Prostate gland (tissue), 2 donors: ENCODE results near the gene GCLM.

ENCODE experiments used
- POLR2A ChIP-seq: fragments of 450-650 bp; IDR thresholded peaks from one replicate; pipeline ENCODE4 v1.6.1; 2016; ENCODE audit warnings: antibody characterized with exemption, mild to moderate bottlenecking
- POLR2AphosphoS5 ChIP-seq: sonication (generic); formaldehyde crosslinking; IDR thresholded peaks from one replicate; pipeline ENCODE4 v1.6.1; 2017; ENCODE audit warnings: antibody characterized with exemption
- TF ChIP-seq, protein P1 (sequence below), 4 experiments: fragments of 200-600 bp in 2 of 4; fragments of 450-650 bp in 2 of 4; sonication (generic) in 2 of 4; IDR thresholded peaks; 1 replicate in 3 of 4; 2 replicates in 1 of 4; pipeline ENCODE4 v1.5.1; 2016 to 2019; ENCODE audit warnings: antibody characterized with exemption in 4 of 4, mild to moderate bottlenecking in 2 of 4, moderate library complexity in 2 of 4

DNA sequence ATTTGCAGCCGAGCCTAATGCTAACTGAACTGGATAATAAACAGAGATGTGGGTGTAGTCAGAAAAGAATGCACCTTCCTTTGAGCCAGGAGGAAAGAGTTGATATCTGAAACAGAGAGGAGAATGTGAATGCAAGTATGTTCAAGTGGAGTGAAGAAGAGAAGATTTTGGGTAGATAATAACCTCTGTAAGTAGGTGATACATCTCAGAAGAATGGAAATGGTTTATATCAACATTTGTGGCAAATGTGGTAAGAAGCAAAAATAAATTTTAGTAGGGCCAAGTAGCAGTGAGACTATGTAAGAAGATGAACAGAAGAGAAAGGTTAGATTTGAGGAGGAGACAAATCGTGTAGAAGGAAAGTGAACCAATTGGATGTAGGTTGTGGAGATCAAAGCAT, 28.5 kb downstream of the GCLM start:
- TF ChIP-seq, protein P1, sequence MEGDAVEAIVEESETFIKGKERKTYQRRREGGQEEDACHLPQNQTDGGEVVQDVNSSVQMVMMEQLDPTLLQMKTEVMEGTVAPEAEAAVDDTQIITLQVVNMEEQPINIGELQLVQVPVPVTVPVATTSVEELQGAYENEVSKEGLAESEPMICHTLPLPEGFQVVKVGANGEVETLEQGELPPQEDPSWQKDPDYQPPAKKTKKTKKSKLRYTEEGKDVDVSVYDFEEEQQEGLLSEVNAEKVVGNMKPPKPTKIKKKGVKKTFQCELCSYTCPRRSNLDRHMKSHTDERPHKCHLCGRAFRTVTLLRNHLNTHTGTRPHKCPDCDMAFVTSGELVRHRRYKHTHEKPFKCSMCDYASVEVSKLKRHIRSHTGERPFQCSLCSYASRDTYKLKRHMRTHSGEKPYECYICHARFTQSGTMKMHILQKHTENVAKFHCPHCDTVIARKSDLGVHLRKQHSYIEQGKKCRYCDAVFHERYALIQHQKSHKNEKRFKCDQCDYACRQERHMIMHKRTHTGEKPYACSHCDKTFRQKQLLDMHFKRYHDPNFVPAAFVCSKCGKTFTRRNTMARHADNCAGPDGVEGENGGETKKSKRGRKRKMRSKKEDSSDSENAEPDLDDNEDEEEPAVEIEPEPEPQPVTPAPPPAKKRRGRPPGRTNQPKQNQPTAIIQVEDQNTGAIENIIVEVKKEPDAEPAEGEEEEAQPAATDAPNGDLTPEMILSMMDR (IDR thresholded peaks at IDR 0.05): no peak
- TF ChIP-seq POLR2A: no peak
- no peak for TF ChIP-seq POLR2AphosphoS5
